ENCODE data around the gene SND1. TPM values are rescaled to one million over a fixed set of nuclear protein-coding genes. Genes with fewer than 3 reads are reported as not detected.

Gene SND1
- total RNA-seq, 2 donors from 2014 or later: 146 to 155 TPM

- no peak for ATAC-seq
Observed at GRCh38 chr7:127782654-127783559, 130.9 kb downstream of the SND1 start.

GRCh38 chr7:127786184-127786583, 134.2 kb downstream of the SND1 start:
- H3K9me3 ChIP-seq: no peaks in the 10 kb centered on the region
- WGBS, 2 donors: 92 to 100% methylated on average over 1 of the region's 1 CpG
- TF ChIP-seq POLR2A (IDR thresholded peaks at IDR 0.05) (no peak), CTCF (IDR thresholded peaks at IDR 0.05) (no peak)
- DNase-seq (no peak), ATAC-seq (no peak)
- no peaks in the 10 kb centered on the region for H3K27me3 ChIP-seq
- no peak overlapping the region for H3K27ac ChIP-seq
- no peaks in the 10 kb centered on the region for H3K36me3 ChIP-seq (replicated peaks in 1 of 2; ENCODE audit: insufficient read depth in 1 of 2, low read depth in 2 of 2)
- no peak overlapping the region for H3K4me3 ChIP-seq
- H3K4me1 ChIP-seq: peaks cover 29% of the 10 kb centered on the region
- intact Hi-C loops (cut with DNase I): no loop called here

More at GRCh38 chr7:127782654-127783559, 130.9 kb downstream of the SND1 start:
- peak overlapping the region in 1 of 4 donors; percentile 11 for H3K27ac ChIP-seq
- H3K4me3 ChIP-seq: no peak overlapping the region
- WGBS, 2 donors: 53 to 67% methylated on average over 3 of the region's 3 CpGs
- intact Hi-C loops (cut with DNase I): no loop called here
- H3K4me1 ChIP-seq: peaks cover 19% of the 10 kb centered on the region
- no peaks in the 10 kb centered on the region for H3K9me3 ChIP-seq
- H3K36me3 ChIP-seq (replicated peaks in 1 of 2; ENCODE audit: insufficient read depth in 1 of 2, low read depth in 2 of 2): no peaks in the 10 kb centered on the region
- TF ChIP-seq POLR2A (IDR thresholded peaks at IDR 0.05) (no peak), CTCF (IDR thresholded peaks at IDR 0.05) (no peak)
- DNase-seq: no peak
- no peaks in the 10 kb centered on the region for H3K27me3 ChIP-seq

GRCh38 chr7:127789031-127789430, 137.0 kb downstream of the SND1 start:
- H3K27ac ChIP-seq: no peak overlapping the region
- H3K27me3 ChIP-seq: no peaks in the 10 kb centered on the region
- no peak for ATAC-seq
- no peaks in the 10 kb centered on the region for H3K9me3 ChIP-seq
- WGBS, 2 donors: 88 to 94% methylated on average over 3 of the region's 3 CpGs
- H3K4me1 ChIP-seq: peaks cover 15% of the 10 kb centered on the region
- DNase-seq: no peak
- intact Hi-C loops (cut with DNase I): no loop called here
- H3K4me3 ChIP-seq: no peak overlapping the region
- H3K36me3 ChIP-seq (replicated peaks in 1 of 2; ENCODE audit: insufficient read depth in 1 of 2, low read depth in 2 of 2): no peaks in the 10 kb centered on the region
- no peak for TF ChIP-seq POLR2A (IDR thresholded peaks at IDR 0.05)

- ATAC-seq (no peak), DNase-seq (no peak)
- Histone ChIP-seq H3K4me1 (peaks cover 19% of the 10 kb centered on the region), H3K9me3 (no peaks in the 10 kb centered on the region), H3K36me3 (replicated peaks in 1 of 2; ENCODE audit: insufficient read depth in 1 of 2, low read depth in 2 of 2) (no peaks in the 10 kb centered on the region), H3K4me3 (no peak overlapping the region), H3K27ac (no peak overlapping the region), H3K27me3 (no peaks in the 10 kb centered on the region)
- intact Hi-C loops (cut with DNase I): no loop called here
- WGBS, 2 donors: 79 to 87% methylated on average over 6 of the region's 6 CpGs
- TF ChIP-seq CTCF (IDR thresholded peaks at IDR 0.05): no peak
- TF ChIP-seq POLR2A (IDR thresholded peaks at IDR 0.05): no peak
Observed at GRCh38 chr7:127791446-127792189, 139.6 kb downstream of the SND1 start.

Data from body of pancreas (tissue), 4 donors.